ENCODE measurements around the gene APBB3.

- TF ChIP-seq EP300 (conservative IDR thresholded peaks at IDR 0.05; ENCODE audit: poor library complexity, severe bottlenecking) (no peak), CTCF (IDR thresholded peaks at IDR 0.05; ENCODE audit: poor library complexity, severe bottlenecking) (no peak), EZH2 (IDR thresholded peaks at IDR 0.05; ENCODE audit: borderline replicate concordance, insufficient read depth, low read length, poor library complexity, severe bottlenecking) (no peak), RAD21 (conservative IDR thresholded peaks at IDR 0.05) (no peak), REST (IDR thresholded peaks at IDR 0.05; ENCODE audit: borderline replicate concordance) (no peak), TAF1 (IDR thresholded peaks at IDR 0.05; ENCODE audit: low read depth) (no peak), POLR2AphosphoS5 (IDR thresholded peaks at IDR 0.05) (no peak), SMC3 (conservative IDR thresholded peaks at IDR 0.05; ENCODE audit: poor library complexity) (no peak), MXI1 (conservative IDR thresholded peaks at IDR 0.05; ENCODE audit: poor library complexity, severe bottlenecking) (no peak)
Measured at GRCh38 chr5:140575309-140575708, 10.9 kb upstream of the APBB3 start.

Measured in neural cell (in vitro differentiated cells).